ENCODE results near the gene TNFRSF11A. TPM values are rescaled to one million over a fixed set of nuclear protein-coding genes. Genes with fewer than 3 reads are reported as not detected.

TNFRSF11A gene
- polyA plus RNA-seq, 1 experiment = 0.06 TPM

DNA sequence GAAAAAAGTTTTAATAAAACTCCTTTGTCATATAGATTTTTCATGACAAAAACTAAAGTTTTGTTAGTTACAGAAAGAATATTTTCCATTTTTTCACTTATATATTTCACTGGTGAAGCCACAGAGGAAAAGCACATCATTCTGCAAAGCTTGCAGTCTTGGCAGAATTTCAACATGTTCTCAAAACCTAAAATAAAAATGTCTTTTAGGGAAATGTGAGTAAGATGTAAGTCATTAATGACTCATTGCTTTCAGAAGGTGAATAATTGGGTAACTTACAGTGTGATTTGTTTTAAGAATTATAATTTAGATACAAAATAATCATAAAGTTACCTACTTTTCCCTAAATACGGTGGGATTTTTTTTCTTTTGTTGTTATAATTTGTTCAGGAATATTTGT, 43.4 kb upstream of the TNFRSF11A start:
- CTCF ChIA-PET = no interaction called here
- H3K27me3 ChIP-seq (ENCODE audit: control insufficient read depth, insufficient read depth, low read length) = no peaks in the 10 kb centered on the region
- POLR2A ChIA-PET = interaction anchor here (0.7 kb wide), 1 partner anchor 319 kb away, joined by 3 read pairs; no protein-coding TSS in a partner anchor
- H3K4me3 ChIP-seq (ENCODE audit: low read depth, low read length) = no peak overlapping the region
- peak; percentile 49 for DNase-seq (ENCODE audit: low read depth)
- no peaks in the 10 kb centered on the region; the same call in 1 of the 2 replicates for H3K36me3 ChIP-seq (ENCODE audit: control insufficient read depth, insufficient read depth, low read length)
- TF ChIP-seq CTCF (IDR thresholded peaks at IDR 0.05; ENCODE audit: insufficient read depth, low read depth, low read length) = no peak

DNA sequence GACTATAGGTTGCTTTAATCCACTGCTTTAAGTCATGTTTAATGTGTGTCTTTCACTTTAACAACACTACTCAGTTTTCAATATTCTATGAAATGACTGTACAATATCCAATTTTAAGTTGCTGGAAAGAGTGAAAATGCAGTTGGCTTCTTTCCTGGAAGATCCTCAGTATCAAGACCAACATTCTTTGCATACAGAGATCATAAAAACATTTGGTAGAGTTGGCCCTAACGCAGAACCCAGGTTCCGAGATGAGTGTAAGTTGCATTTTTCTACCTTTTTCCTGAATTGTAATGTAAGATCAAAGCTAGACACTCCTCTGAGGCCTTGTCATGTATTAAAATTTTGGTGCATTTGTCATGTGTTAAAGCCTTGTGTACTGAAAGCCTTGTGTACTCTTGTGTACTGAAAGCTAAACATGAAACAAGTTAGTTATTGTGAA, 42.9 kb upstream of the TNFRSF11A start:
- POLR2A ChIA-PET = no interaction called here
- CTCF ChIA-PET = interaction anchor here (1.3 to 1.6 kb wide), 3 partner anchors 8 to 301 kb away, joined by 3 to 8 read pairs (median 5); no protein-coding TSS in a partner anchor
- no peak for TF ChIP-seq CTCF (IDR thresholded peaks at IDR 0.05; ENCODE audit: insufficient read depth, low read depth, low read length)
- DNase-seq (ENCODE audit: low read depth) = peak; percentile 27
- H3K36me3 ChIP-seq (ENCODE audit: control insufficient read depth, insufficient read depth, low read length) = no peaks in the 10 kb centered on the region; the same call in 1 of the 2 replicates
- no peak overlapping the region for H3K4me3 ChIP-seq (ENCODE audit: low read depth, low read length)
- H3K27me3 ChIP-seq (ENCODE audit: control insufficient read depth, insufficient read depth, low read length) = no peaks in the 10 kb centered on the region

DNA sequence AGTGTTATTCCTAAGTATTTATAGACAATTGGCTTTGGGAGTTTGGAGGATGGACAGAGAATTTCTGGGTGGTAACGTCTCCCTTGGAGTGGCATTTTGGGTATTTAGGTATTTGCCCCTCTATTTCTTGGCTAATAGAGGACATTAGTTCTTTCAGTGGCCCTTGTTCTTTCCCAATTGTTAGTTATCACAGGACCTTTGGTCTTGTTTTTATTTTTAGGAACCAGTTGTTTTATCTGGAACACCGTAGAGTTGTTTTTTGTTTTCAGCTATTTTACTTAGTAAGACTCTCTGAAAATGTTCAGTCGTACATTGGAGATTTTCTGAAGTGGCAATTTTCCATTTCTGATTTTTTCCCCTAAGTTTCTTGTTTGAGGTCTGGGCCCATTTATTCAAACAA, 40.5 kb upstream of the TNFRSF11A start:
- no peak for TF ChIP-seq CTCF (IDR thresholded peaks at IDR 0.05; ENCODE audit: insufficient read depth, low read depth, low read length)
- ChIA-PET CTCF (no interaction called here), POLR2A (no interaction called here)
- H3K36me3 ChIP-seq (ENCODE audit: control insufficient read depth, insufficient read depth, low read length) = no peaks in the 10 kb centered on the region; the same call in 1 of the 2 replicates
- no peaks in the 10 kb centered on the region for H3K27me3 ChIP-seq (ENCODE audit: control insufficient read depth, insufficient read depth, low read length)
- DNase-seq (ENCODE audit: low read depth) = no peak
- no peak overlapping the region for H3K4me3 ChIP-seq (ENCODE audit: low read depth, low read length)

GRCh38 chr18:62285281-62285680, 39.8 kb upstream of the TNFRSF11A start:
- DNase-seq (ENCODE audit: low read depth) = no peak
- Histone ChIP-seq H3K4me3 (ENCODE audit: low read depth, low read length) (no peak overlapping the region), H3K36me3 (ENCODE audit: control insufficient read depth, insufficient read depth, low read length) (no peaks in the 10 kb centered on the region; the same call in 1 of the 2 replicates), H3K27me3 (ENCODE audit: control insufficient read depth, insufficient read depth, low read length) (no peaks in the 10 kb centered on the region)
- ChIA-PET POLR2A (no interaction called here), CTCF (no interaction called here)
- TF ChIP-seq CTCF (IDR thresholded peaks at IDR 0.05; ENCODE audit: insufficient read depth, low read depth, low read length) = no peak

- ChIA-PET POLR2A (no interaction called here), CTCF (no interaction called here)
- Histone ChIP-seq H3K4me3 (ENCODE audit: low read depth, low read length) (no peak overlapping the region), H3K36me3 (ENCODE audit: control insufficient read depth, insufficient read depth, low read length) (no peaks in the 10 kb centered on the region; the same call in none of the 2 replicates), H3K27me3 (ENCODE audit: control insufficient read depth, insufficient read depth, low read length) (no peaks in the 10 kb centered on the region)
- no peak for DNase-seq (ENCODE audit: low read depth)
- no peak for TF ChIP-seq CTCF (IDR thresholded peaks at IDR 0.05; ENCODE audit: insufficient read depth, low read depth, low read length)
Observed at GRCh38 chr18:62287781-62288664, 37.1 kb upstream of the TNFRSF11A start.
